Suprapubic skin (tissue), 4 donors: Measurements from ENCODE around the gene CELF4.

Experiments used
- POLR2A ChIP-seq, 2 donors: fragments of 450-650 bp; IDR thresholded peaks; one replicate each; pipeline ENCODE4 v1.6.1; 2017; ENCODE audit warnings: antibody characterized with exemption in 2 of 2, mild to moderate bottlenecking in 2 of 2, moderate library complexity in 2 of 2
- POLR2AphosphoS5 ChIP-seq, 3 donors: sonication (generic); formaldehyde crosslinking; IDR thresholded peaks; one replicate each; pipeline ENCODE4 v1.6.1; 2017; ENCODE audit warnings: antibody characterized with exemption in 3 of 3
- TF ChIP-seq, protein P1 (sequence below), 2 donors: fragments of 200-600 bp in 1 of 2; fragments of 450-650 bp in 1 of 2; sonication (generic) in 1 of 2; IDR thresholded peaks; one replicate each; pipeline ENCODE4 v1.5.1; 2016 to 2019; ENCODE audit warnings: antibody characterized with exemption in 2 of 2, mild to moderate bottlenecking in 1 of 2, moderate library complexity in 1 of 2

- TF ChIP-seq, protein P1, sequence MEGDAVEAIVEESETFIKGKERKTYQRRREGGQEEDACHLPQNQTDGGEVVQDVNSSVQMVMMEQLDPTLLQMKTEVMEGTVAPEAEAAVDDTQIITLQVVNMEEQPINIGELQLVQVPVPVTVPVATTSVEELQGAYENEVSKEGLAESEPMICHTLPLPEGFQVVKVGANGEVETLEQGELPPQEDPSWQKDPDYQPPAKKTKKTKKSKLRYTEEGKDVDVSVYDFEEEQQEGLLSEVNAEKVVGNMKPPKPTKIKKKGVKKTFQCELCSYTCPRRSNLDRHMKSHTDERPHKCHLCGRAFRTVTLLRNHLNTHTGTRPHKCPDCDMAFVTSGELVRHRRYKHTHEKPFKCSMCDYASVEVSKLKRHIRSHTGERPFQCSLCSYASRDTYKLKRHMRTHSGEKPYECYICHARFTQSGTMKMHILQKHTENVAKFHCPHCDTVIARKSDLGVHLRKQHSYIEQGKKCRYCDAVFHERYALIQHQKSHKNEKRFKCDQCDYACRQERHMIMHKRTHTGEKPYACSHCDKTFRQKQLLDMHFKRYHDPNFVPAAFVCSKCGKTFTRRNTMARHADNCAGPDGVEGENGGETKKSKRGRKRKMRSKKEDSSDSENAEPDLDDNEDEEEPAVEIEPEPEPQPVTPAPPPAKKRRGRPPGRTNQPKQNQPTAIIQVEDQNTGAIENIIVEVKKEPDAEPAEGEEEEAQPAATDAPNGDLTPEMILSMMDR (IDR thresholded peaks at IDR 0.05) = no peak
- TF ChIP-seq POLR2AphosphoS5 (IDR thresholded peaks at IDR 0.05) (no peak), POLR2A (IDR thresholded peaks at IDR 0.05) (no peak)
Measured at GRCh38 chr18:37539236-37539635, 26.4 kb downstream of the CELF4 start.
